ELF-1 (cell line): ENCODE measurements around the gene TRAPPC1.

Experiments used
- DNase-seq: peaks from one replicate; pipeline ENCODE4 v3.0.0-alpha.2; 2016; ENCODE audit warnings: low read depth, low spot score

TRAPPC1 gene

GRCh38 chr17:7940743-7941142 is 9.0 kb upstream of the TRAPPC1 start:
- DNase-seq = no peak

GRCh38 chr17:7940034-7940433 is 8.3 kb upstream of the TRAPPC1 start:
- no peak for DNase-seq

- no peak for DNase-seq
These were observed 4.1 kb upstream of the TRAPPC1 start for GRCh38 chr17:7935859-7936258.

GRCh38 chr17:7932949-7933348 is 1.2 kb upstream of the TRAPPC1 start:
- peak; percentile 80 for DNase-seq

- DNase-seq = peak; percentile 52
These were observed 741 bp upstream of the TRAPPC1 start for GRCh38 chr17:7932483-7932891.

- DNase-seq = no peak
These were observed 710 bp downstream of the TRAPPC1 start for GRCh38 chr17:7930841-7931631.

- peak; percentile 85 for DNase-seq
These were observed 2.4 kb downstream of the TRAPPC1 start, which contains the start of gene KCNAB3 for GRCh38 chr17:7929158-7930023. KCNAB3 (minus strand) TSS chr17:7929856; CDS start chr17:7929435, 421 bp downstream.

- DNase-seq = no peak
These were observed 4.2 kb downstream of the TRAPPC1 start for GRCh38 chr17:7927596-7927995.

- peak; percentile 87 for DNase-seq
These were observed 8.7 kb downstream of the TRAPPC1 start for GRCh38 chr17:7922845-7923628.

- no peak for DNase-seq
These were observed 9.4 kb downstream of the TRAPPC1 start for GRCh38 chr17:7922269-7922844.

GRCh38 chr17:7916808-7917207 is 14.9 kb downstream of the TRAPPC1 start:
- no peak for DNase-seq

- no peak for DNase-seq
These were observed 15.4 kb downstream of the TRAPPC1 start for GRCh38 chr17:7916385-7916682.

GRCh38 chr17:7915611-7916384 is 15.9 kb downstream of the TRAPPC1 start, which contains the start of gene RNF227:
RNF227 (minus strand) TSS chr17:7916289; CDS start chr17:7916195, 94 bp downstream.
- peak; percentile 92 for DNase-seq

GRCh38 chr17:7915179-7915610 is 16.6 kb downstream of the TRAPPC1 start:
- no peak for DNase-seq

- peak; percentile 70 for DNase-seq
These were observed 18.7 kb downstream of the TRAPPC1 start for GRCh38 chr17:7912927-7913524.

- DNase-seq = no peak
These were observed 20.6 kb downstream of the TRAPPC1 start for GRCh38 chr17:7911116-7911515.

- DNase-seq = no peak
These were observed 21.0 kb downstream of the TRAPPC1 start for GRCh38 chr17:7910711-7911110.

GRCh38 chr17:7910281-7910680 is 21.5 kb downstream of the TRAPPC1 start:
- DNase-seq = no peak

- DNase-seq = no peak
These were observed 22.7 kb downstream of the TRAPPC1 start for GRCh38 chr17:7909089-7909488.
